Measurements from ENCODE around the gene DUSP1.

The DUSP1 gene

DNA sequence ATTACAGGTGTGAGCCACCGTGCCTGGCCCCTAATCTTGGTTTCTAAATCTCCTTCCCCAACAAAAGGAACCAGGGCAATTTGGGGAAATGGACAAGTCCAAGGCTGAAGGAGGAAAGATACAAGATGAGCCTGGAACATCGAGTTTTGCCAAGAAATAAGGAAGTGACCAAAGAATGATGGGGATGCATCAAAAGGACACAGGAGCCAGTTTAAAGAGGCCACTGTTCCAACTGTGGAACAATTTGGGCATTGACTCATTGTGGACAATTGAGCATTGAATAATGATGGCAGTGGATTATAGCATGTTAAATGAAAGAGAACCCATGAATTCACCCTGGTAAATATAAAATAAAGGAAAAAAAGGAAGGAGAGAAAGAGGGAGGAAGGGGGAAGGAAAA lies 47.5 kb downstream of the DUSP1 start:
- DNase-seq = no peak

DNA sequence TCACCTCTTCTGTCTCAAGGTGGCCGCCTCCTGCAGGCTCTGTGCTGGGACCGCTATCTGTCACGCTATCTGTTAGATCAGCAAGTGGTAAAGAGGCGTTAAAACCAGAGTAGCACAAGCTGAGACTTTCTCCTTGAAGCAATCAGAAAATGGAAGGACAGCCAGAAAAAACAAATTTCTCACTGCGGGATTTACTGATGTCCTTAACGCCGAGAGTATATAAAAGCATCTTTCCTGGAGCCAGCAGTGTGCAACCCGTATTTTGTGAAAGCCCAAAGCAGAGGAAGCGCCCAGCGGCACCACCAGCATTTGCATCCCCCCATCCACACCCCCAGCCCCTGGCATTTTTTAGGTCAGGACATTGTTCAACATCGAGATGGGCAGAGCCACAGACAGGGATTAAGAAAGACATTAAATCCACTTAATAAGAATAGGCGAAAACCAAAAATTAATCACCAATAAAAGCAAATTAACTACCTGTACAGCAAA lies 48.6 kb downstream of the DUSP1 start:
- DNase-seq = peak; percentile 56

DNA sequence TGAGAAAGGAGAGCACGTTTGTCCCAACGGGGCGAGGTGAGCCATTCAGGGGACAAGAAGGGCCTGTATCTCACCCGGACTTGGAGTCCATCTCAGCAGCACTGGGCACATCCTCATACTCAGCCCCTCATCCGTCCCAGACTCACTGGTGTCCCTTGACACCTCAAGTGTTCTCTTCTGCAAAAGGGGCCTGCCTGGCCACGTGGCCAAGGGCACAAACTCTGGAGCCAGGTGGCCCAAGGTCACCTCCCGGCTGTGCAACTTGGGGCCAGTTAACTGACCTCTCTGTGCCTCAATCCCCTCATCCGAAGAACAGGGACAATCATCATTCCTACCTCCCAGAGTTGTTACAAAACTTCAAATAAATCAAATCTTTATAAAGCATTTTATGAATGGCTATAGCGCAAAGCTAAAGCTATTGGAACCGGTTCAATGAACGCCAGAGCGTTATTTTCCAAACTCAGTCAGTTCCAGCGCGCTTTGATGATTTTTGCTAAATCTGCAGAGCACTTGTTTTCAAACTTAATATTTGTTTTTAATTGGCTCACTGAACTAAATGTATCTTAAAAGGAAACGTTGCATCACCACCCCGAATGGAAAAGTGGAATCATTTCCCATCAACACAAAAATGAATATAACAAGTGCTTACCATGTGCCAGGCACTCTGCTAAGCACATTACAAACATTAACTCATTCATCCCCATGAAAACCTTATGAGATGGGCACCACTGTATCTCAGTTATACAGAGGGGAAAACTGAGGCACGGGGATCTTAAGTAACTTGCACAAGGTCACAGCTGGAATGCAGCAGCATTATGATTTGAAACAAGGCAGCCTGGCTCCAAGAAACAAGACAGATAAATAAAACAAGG lies 49.3 kb downstream of the DUSP1 start:
- DNase-seq = no peak

DNA sequence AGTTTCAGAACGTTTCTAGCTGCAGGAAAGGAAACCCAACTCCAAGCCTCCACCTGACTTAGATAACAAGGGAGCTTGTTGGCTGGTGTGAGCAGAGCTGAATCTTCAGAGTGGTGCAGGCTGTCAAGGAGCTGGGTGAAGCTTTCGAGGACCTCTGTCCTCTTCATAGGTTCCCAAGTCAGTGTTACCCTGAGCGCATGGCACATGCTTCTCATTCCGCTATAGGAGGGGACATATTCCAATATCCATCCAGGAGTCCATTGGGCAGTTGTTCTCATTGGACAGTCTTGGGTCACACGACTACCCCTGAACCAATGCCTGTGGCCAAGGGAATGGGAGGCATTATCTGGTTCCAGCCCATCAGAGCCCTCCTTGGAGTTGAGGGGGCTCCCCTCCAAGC lies 50.3 kb downstream of the DUSP1 start:
- DNase-seq = no peak

DNA sequence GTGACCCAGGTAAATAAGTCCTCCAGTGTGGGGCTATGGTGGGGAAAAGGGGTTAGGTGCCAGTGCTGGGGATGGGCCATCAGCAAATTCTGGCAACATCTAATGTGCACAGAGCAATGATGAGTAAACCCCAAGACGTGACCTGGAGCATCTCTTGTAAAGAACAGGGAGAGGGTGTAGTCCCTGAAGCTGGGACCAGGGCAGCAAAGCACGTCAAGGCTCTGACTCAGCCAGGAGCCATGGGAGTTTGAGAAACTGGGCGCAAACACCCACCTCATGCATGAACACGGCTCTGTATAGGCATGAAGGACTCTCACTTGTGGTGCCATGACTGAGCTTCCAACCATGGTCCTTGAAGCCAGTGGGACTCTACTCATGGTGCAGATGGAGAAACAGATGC lies 51.8 kb downstream of the DUSP1 start:
- DNase-seq = no peak

DNA sequence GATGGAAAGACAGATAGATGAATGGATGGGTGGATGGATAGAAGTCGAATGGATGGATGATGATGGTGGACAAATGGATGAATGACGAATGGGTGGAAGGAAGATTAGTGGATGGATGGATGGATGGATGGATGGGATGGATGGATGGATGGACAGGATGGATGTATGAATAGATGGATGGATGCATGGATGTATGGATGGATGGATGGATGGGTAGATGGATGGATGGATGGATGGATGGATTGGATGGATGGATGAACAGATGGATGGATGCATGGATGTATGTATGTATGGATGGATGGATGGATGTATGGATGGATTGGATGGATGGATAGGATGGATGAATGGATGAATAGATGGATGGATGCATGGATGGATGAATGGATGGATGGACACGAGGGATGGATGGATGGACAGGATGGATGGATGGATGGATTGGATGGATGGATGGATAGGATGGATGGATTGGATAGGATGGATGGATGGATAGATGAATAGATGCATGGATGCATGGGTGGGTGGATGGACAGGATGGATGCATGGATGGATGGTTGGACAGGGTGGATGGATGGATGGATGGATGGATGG lies 52.4 kb downstream of the DUSP1 start:
- DNase-seq = no peak
